ENCODE results near the gene OR2AE1. TPM values are rescaled to one million over a fixed set of nuclear protein-coding genes. Genes with fewer than 3 reads are reported as not detected.
A peak's percentile ranks its signal among the peaks of the same experiment; 100 is the strongest.

OR2AE1 gene
- total and polyA plus RNA-seq, 9 of the 15 experiments (the other 6 are each of a cell fraction or from before 2014, with no cell fraction given), result 0.27 TPM; not detected in 8

DNA sequence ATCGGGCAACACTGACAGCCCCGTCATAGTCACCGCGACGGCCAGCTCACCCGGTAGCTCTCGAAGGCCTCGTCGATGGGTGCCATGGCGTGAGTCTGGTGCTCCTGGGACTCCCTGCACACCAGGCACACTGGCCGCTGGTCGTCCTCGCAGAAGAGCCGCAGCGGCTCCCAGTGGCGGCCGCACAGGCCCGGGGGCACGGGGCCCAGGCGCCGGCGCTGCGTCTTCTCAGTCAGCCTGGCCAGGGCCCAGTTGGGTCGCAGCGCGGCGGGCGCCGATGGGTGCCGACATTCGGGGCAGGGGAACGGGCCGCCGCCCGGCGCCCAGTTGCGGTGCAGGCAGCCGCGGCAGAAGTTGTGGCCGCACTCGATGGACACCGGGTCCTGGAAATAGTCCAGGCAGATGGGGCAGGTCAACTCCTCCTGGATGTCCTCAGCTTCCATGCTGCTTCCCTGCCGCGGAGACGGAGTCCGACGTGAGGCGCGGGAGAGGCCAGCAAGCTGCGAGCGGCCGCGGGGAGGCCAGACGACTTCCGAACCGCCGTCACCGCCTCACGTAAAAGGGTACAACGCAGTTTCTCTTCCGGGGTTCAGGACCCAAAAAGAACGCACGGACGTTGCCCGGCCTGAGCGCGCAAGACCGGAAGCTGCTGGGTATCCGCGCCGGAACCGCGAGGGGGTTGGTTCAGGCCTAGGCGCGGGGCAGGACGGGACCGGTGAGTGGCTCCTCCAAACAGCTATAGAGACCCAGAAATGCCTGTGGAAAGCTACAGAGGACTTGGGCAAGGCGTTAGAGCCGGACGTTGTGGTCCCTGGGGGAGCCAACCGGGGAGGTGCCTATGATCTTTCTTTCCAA is 42.4 kb upstream of the OR2AE1 start, which contains the start of gene TRIM4 (continued):
- TF ChIP-seq TAL1 (IDR thresholded peaks at IDR 0.05) (no peak), ZNF143 (CRISPR knock-in tag; IDR thresholded peaks at IDR 0.05) (peak; percentile 57), CXXC5 (CRISPR knock-in tag; IDR thresholded peaks at IDR 0.05) (peak; percentile 96), SMAD3 (CRISPR knock-in tag; conservative IDR thresholded peaks at IDR 0.05) (no peak), XRCC5 (IDR thresholded peaks at IDR 0.05; ENCODE audit: low read depth, low read length) (peak; percentile 59; the same call in 1 of the 2 replicates), CHCHD3 (CRISPR knock-in tag; IDR thresholded peaks at IDR 0.05) (no peak), BACH1 (tag; IDR thresholded peaks at IDR 0.05) (no peak)
- TF ChIP-seq, protein P1, sequence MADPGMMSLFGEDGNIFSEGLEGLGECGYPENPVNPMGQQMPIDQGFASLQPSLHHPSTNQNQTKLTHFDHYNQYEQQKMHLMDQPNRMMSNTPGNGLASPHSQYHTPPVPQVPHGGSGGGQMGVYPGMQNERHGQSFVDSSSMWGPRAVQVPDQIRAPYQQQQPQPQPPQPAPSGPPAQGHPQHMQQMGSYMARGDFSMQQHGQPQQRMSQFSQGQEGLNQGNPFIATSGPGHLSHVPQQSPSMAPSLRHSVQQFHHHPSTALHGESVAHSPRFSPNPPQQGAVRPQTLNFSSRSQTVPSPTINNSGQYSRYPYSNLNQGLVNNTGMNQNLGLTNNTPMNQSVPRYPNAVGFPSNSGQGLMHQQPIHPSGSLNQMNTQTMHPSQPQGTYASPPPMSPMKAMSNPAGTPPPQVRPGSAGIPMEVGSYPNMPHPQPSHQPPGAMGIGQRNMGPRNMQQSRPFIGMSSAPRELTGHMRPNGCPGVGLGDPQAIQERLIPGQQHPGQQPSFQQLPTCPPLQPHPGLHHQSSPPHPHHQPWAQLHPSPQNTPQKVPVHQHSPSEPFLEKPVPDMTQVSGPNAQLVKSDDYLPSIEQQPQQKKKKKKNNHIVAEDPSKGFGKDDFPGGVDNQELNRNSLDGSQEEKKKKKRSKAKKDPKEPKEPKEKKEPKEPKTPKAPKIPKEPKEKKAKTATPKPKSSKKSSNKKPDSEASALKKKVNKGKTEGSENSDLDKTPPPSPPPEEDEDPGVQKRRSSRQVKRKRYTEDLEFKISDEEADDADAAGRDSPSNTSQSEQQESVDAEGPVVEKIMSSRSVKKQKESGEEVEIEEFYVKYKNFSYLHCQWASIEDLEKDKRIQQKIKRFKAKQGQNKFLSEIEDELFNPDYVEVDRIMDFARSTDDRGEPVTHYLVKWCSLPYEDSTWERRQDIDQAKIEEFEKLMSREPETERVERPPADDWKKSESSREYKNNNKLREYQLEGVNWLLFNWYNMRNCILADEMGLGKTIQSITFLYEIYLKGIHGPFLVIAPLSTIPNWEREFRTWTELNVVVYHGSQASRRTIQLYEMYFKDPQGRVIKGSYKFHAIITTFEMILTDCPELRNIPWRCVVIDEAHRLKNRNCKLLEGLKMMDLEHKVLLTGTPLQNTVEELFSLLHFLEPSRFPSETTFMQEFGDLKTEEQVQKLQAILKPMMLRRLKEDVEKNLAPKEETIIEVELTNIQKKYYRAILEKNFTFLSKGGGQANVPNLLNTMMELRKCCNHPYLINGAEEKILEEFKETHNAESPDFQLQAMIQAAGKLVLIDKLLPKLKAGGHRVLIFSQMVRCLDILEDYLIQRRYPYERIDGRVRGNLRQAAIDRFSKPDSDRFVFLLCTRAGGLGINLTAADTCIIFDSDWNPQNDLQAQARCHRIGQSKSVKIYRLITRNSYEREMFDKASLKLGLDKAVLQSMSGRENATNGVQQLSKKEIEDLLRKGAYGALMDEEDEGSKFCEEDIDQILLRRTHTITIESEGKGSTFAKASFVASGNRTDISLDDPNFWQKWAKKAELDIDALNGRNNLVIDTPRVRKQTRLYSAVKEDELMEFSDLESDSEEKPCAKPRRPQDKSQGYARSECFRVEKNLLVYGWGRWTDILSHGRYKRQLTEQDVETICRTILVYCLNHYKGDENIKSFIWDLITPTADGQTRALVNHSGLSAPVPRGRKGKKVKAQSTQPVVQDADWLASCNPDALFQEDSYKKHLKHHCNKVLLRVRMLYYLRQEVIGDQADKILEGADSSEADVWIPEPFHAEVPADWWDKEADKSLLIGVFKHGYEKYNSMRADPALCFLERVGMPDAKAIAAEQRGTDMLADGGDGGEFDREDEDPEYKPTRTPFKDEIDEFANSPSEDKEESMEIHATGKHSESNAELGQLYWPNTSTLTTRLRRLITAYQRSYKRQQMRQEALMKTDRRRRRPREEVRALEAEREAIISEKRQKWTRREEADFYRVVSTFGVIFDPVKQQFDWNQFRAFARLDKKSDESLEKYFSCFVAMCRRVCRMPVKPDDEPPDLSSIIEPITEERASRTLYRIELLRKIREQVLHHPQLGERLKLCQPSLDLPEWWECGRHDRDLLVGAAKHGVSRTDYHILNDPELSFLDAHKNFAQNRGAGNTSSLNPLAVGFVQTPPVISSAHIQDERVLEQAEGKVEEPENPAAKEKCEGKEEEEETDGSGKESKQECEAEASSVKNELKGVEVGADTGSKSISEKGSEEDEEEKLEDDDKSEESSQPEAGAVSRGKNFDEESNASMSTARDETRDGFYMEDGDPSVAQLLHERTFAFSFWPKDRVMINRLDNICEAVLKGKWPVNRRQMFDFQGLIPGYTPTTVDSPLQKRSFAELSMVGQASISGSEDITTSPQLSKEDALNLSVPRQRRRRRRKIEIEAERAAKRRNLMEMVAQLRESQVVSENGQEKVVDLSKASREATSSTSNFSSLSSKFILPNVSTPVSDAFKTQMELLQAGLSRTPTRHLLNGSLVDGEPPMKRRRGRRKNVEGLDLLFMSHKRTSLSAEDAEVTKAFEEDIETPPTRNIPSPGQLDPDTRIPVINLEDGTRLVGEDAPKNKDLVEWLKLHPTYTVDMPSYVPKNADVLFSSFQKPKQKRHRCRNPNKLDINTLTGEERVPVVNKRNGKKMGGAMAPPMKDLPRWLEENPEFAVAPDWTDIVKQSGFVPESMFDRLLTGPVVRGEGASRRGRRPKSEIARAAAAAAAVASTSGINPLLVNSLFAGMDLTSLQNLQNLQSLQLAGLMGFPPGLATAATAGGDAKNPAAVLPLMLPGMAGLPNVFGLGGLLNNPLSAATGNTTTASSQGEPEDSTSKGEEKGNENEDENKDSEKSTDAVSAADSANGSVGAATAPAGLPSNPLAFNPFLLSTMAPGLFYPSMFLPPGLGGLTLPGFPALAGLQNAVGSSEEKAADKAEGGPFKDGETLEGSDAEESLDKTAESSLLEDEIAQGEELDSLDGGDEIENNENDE (IDR thresholded peaks at IDR 0.05; ENCODE audit: low read depth, low read length), result no peak
- TF ChIP-seq, protein P2, sequence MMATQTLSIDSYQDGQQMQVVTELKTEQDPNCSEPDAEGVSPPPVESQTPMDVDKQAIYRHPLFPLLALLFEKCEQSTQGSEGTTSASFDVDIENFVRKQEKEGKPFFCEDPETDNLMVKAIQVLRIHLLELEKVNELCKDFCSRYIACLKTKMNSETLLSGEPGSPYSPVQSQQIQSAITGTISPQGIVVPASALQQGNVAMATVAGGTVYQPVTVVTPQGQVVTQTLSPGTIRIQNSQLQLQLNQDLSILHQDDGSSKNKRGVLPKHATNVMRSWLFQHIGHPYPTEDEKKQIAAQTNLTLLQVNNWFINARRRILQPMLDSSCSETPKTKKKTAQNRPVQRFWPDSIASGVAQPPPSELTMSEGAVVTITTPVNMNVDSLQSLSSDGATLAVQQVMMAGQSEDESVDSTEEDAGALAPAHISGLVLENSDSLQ (IDR thresholded peaks at IDR 0.05), result peak; percentile 89
- TF ChIP-seq, protein P3, sequence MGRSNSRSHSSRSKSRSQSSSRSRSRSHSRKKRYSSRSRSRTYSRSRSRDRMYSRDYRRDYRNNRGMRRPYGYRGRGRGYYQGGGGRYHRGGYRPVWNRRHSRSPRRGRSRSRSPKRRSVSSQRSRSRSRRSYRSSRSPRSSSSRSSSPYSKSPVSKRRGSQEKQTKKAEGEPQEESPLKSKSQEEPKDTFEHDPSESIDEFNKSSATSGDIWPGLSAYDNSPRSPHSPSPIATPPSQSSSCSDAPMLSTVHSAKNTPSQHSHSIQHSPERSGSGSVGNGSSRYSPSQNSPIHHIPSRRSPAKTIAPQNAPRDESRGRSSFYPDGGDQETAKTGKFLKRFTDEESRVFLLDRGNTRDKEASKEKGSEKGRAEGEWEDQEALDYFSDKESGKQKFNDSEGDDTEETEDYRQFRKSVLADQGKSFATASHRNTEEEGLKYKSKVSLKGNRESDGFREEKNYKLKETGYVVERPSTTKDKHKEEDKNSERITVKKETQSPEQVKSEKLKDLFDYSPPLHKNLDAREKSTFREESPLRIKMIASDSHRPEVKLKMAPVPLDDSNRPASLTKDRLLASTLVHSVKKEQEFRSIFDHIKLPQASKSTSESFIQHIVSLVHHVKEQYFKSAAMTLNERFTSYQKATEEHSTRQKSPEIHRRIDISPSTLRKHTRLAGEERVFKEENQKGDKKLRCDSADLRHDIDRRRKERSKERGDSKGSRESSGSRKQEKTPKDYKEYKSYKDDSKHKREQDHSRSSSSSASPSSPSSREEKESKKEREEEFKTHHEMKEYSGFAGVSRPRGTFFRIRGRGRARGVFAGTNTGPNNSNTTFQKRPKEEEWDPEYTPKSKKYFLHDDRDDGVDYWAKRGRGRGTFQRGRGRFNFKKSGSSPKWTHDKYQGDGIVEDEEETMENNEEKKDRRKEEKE (IDR thresholded peaks at IDR 0.05; ENCODE audit: borderline replicate concordance in 1 of 2, control insufficient read depth in 1 of 2, low read depth in 2 of 2, low read length in 1 of 2), result 0 out of 4 replicates have a peak, but pooled peaks of 1 of the 2 experiments have one; percentile 30

Data from K562 (cell line).